Spleen (tissue), 7 donors: ENCODE results near the gene DNAJC28.

Experiments
- CTCF ChIP-seq, 11 experiments: fragments of 200-600 bp in 7 of 11; fragments of 450-650 bp in 4 of 11; sonication (generic) in 4 of 11; IDR thresholded peaks in 8 of 11; conservative IDR thresholded peaks in 3 of 11; 1 replicate in 7 of 11; 2 replicates in 4 of 11; pipeline versions ENCODE4 v1.4.0 to v1.8.0; 2016 to 2021; ENCODE audit warnings: antibody characterized with exemption in 11 of 11, inconsistent platforms in 4 of 11, mild to moderate bottlenecking in 1 of 11
- POLR2A ChIP-seq, 3 donors: fragments of 450-650 bp; IDR thresholded peaks; one replicate each; pipeline ENCODE4 v1.5.1; 2017; ENCODE audit warnings: antibody characterized with exemption in 3 of 3, mild to moderate bottlenecking in 1 of 3
- POLR2AphosphoS5 ChIP-seq, 3 donors: sonication (generic); formaldehyde crosslinking; IDR thresholded peaks; one replicate each; pipeline ENCODE4 v1.5.1; 2017; ENCODE audit warnings: antibody characterized with exemption in 3 of 3
- donor health status: DM: no; HTN: no; CAD: no; lungs with moderate emphysema.
- donor health status: DM: no; HTN: no; CAD: no.
- donor health status: DM: no; HTN: no; CAD: no.

GRCh38 chr21:33461538-33462250 lies 29.8 kb downstream of the DNAJC28 start:
- TF ChIP-seq POLR2AphosphoS5 (IDR thresholded peaks at IDR 0.05) (no peak), CTCF (IDR thresholded peaks at IDR 0.05 in 8 of 11, conservative IDR thresholded peaks at IDR 0.05 in 3 of 11) (no peak), POLR2A (IDR thresholded peaks at IDR 0.05) (no peak)
